Neural cell (in vitro differentiated cells): ENCODE measurements around the gene EPB41L5. TPM values are rescaled to one million over a fixed set of nuclear protein-coding genes. Genes with fewer than 3 reads are reported as not detected.

Source experiments
- H2AFZ ChIP-seq: fragments of 200-600, 300-800 bp; sonication (generic), shearing (Covaris generic); 2 replicates; pipeline ENCODE4 v1.6.0; 2014; ENCODE audit warnings: low read depth, mild to moderate bottlenecking, antibody characterized with exemption, low read length, moderate library complexity
- H3F3A ChIP-seq: fragments of 200-600 bp; shearing (Covaris generic); 2 replicates; pipeline ENCODE4 v1.6.1; 2016; ENCODE audit warnings: mild to moderate bottlenecking, moderate library complexity, mixed read lengths, antibody characterized with exemption, low read length; ENCODE audit not compliant: insufficient read depth, poor library complexity, severe bottlenecking
- H3K27ac ChIP-seq: fragments of 200-600, 300-800 bp; sonication (generic), shearing (Covaris generic); 2 replicates; pipeline ENCODE4 v1.5.1; 2014; ENCODE audit warnings: mild to moderate bottlenecking, low read length, moderate library complexity
- H3K27me3 ChIP-seq: fragments of 300-800, 200-600 bp; sonication (generic), shearing (Covaris generic); 2 replicates; pipeline ENCODE4 v1.6.0; 2014; ENCODE audit warnings: mild to moderate bottlenecking, low read depth, low read length, moderate library complexity; ENCODE audit not compliant: insufficient read depth
- H3K36me3 ChIP-seq: fragments of 300-800, 200-600 bp; sonication (generic), shearing (Covaris generic); 2 replicates; pipeline ENCODE4 v1.5.1; 2014; ENCODE audit warnings: mild to moderate bottlenecking, antibody characterized with exemption, low read length, moderate library complexity; ENCODE audit not compliant: insufficient read depth
- H3K4me2 ChIP-seq: fragments of 300-800, 200-600 bp; sonication (generic), shearing (Covaris generic); 2 replicates; pipeline ENCODE4 v1.6.0; 2014; ENCODE audit warnings: mild to moderate bottlenecking, low read length
- H3K4me3 ChIP-seq: fragments of 300-800, 200-600 bp; sonication (generic), shearing (Covaris generic); 2 replicates; pipeline ENCODE4 v1.5.1; 2014; ENCODE audit warnings: mild to moderate bottlenecking, low read length, moderate library complexity
- H3K79me2 ChIP-seq: fragments of 200-600 bp; shearing (Covaris generic); replicated peaks from 2 replicates; pipeline ENCODE4 v1.6.0; 2014; ENCODE audit warnings: mild to moderate bottlenecking, low read length, moderate library complexity; ENCODE audit not compliant: insufficient read depth
- H3K9ac ChIP-seq: fragments of 300-800, 200-600 bp; sonication (generic), shearing (Covaris generic); 2 replicates; pipeline ENCODE4 v1.6.1; 2016; ENCODE audit warnings: mild to moderate bottlenecking, low read length, mixed read lengths
- H3K9me2 ChIP-seq: fragments of 200-600 bp; shearing (Covaris generic); 2 replicates; pipeline ENCODE4 v1.6.1; 2016; ENCODE audit warnings: mild to moderate bottlenecking, low read length, mixed read lengths; ENCODE audit not compliant: insufficient read depth
- H3K9me3 ChIP-seq: fragments of 200-600, 300-800 bp; sonication (generic), shearing (Covaris generic); 2 replicates; pipeline ENCODE4 v1.6.1; 2016; ENCODE audit warnings: mild to moderate bottlenecking, mixed run types, low read length, moderate library complexity, mixed read lengths
- H4K20me1 ChIP-seq: fragments of 200-600 bp; shearing (Covaris generic); 2 replicates; pipeline ENCODE4 v1.6.1; 2016; ENCODE audit warnings: mild to moderate bottlenecking, mixed run types; ENCODE audit not compliant: insufficient read depth
- CTCF ChIP-seq: fragments of 450-650 bp; IDR thresholded peaks from 2 replicates; pipeline ENCODE4 v1.5.1; 2014; ENCODE audit warnings: antibody characterized with exemption, mild to moderate bottlenecking, moderate library complexity; ENCODE audit not compliant: poor library complexity, severe bottlenecking
- EP300 ChIP-seq: fragments of 450-650 bp; conservative IDR thresholded peaks from 2 replicates; pipeline ENCODE4 v1.6.1; 2014; ENCODE audit warnings: antibody characterized with exemption, mild to moderate bottlenecking, moderate library complexity; ENCODE audit not compliant: poor library complexity, severe bottlenecking
- EZH2 ChIP-seq: fragments of 200-600, 300-800 bp; shearing (Covaris generic), sonication (generic); IDR thresholded peaks from 2 replicates; pipeline ENCODE4 v1.6.1; 2014; ENCODE audit warnings: antibody characterized with exemption, low read length, borderline replicate concordance, mild to moderate bottlenecking; ENCODE audit not compliant: insufficient read depth, poor library complexity, severe bottlenecking
- MXI1 ChIP-seq: fragments of 450-650 bp; conservative IDR thresholded peaks from 2 replicates; pipeline ENCODE4 v1.6.1; 2014; ENCODE audit warnings: antibody characterized with exemption, mild to moderate bottlenecking; ENCODE audit not compliant: poor library complexity, severe bottlenecking
- POLR2AphosphoS5 ChIP-seq: IDR thresholded peaks from 2 replicates; pipeline ENCODE4 v1.6.1; 2012
- RAD21 ChIP-seq: fragments of 450-650 bp; conservative IDR thresholded peaks from 2 replicates; pipeline ENCODE4 v1.6.1; 2014; ENCODE audit warnings: antibody characterized with exemption, mild to moderate bottlenecking, moderate library complexity
- REST ChIP-seq: IDR thresholded peaks from 2 replicates; pipeline ENCODE4 v1.6.1; 2012; ENCODE audit warnings: borderline replicate concordance
- SMC3 ChIP-seq: fragments of 450-650 bp; conservative IDR thresholded peaks from 2 replicates; pipeline ENCODE4 v1.6.1; 2014; ENCODE audit warnings: antibody characterized with exemption, mild to moderate bottlenecking, moderate library complexity; ENCODE audit not compliant: poor library complexity
- TAF1 ChIP-seq: IDR thresholded peaks from 2 replicates; pipeline ENCODE4 v1.6.1; 2012; ENCODE audit warnings: low read depth
- polyA plus RNA-seq: library from polyadenylated mRNA; depleted of rRNA; stranded (reverse); fragments of >200 nt; gene quantifications from 2 replicates; pipeline ENCODE4 v1.2.3, GENCODE V29; 2014

EPB41L5 gene
- polyA plus RNA-seq, 1 donor from 2014 or later: 32.9 TPM

GRCh38 chr2:120148669-120149068, 135.8 kb downstream of the EPB41L5 start:
- Histone ChIP-seq H3K9me3 (peaks cover 5% of the 10 kb centered on the region), H3K9ac (no peak overlapping the region)

GRCh38 chr2:120149406-120149805, 136.5 kb downstream of the EPB41L5 start:
- H3F3A ChIP-seq: no peaks in the 10 kb centered on the region
- H4K20me1 ChIP-seq: no peaks in the 10 kb centered on the region
- H3K9me3 ChIP-seq: peaks cover 5% of the 10 kb centered on the region
- no peaks in the 10 kb centered on the region for H3K9me2 ChIP-seq
- no peak overlapping the region for H2AFZ ChIP-seq
- H3K4me2 ChIP-seq: no peak overlapping the region
- H3K27me3 ChIP-seq: no peaks in the 10 kb centered on the region
- H3K4me3 ChIP-seq: no peak overlapping the region
- H3K9ac ChIP-seq: no peak overlapping the region
- TF ChIP-seq TAF1: no peak
- TF ChIP-seq POLR2AphosphoS5: no peak
- TF ChIP-seq CTCF: no peak
- TF ChIP-seq REST: no peak
- TF ChIP-seq RAD21: no peak
- TF ChIP-seq MXI1: no peak
- TF ChIP-seq EP300: no peak
- TF ChIP-seq EZH2: no peak
- no peak for TF ChIP-seq SMC3
- H3K79me2 ChIP-seq: no peaks in the 10 kb centered on the region
- peaks cover 17% of the 10 kb centered on the region for H3K36me3 ChIP-seq
- no peak overlapping the region for H3K27ac ChIP-seq

More at GRCh38 chr2:120148669-120149068, 135.8 kb downstream of the EPB41L5 start:
- no peak overlapping the region for H3K4me3 ChIP-seq
- no peaks in the 10 kb centered on the region for H3F3A ChIP-seq
- H4K20me1 ChIP-seq: no peaks in the 10 kb centered on the region
- H3K27me3 ChIP-seq: no peaks in the 10 kb centered on the region
- TF ChIP-seq EP300 (no peak), TAF1 (no peak), POLR2AphosphoS5 (no peak), EZH2 (no peak), CTCF (no peak), MXI1 (no peak), RAD21 (no peak)
- no peak overlapping the region for H3K4me2 ChIP-seq
- peaks cover 17% of the 10 kb centered on the region for H3K36me3 ChIP-seq
- H2AFZ ChIP-seq: no peak overlapping the region
- H3K79me2 ChIP-seq: no peaks in the 10 kb centered on the region
- no peak overlapping the region for H3K27ac ChIP-seq
- no peaks in the 10 kb centered on the region for H3K9me2 ChIP-seq
